Coronary artery (tissue), 2 donors: ENCODE measurements around the gene VAV1.

Experiments used
- DNase-seq: peaks from one replicate; pipeline ENCODE4 v3.0.0-alpha.2; 2017; ENCODE audit warnings: low spot score
- H3K27ac ChIP-seq, 2 donors: fragments of 200-600 bp; sonication (generic); one replicate each; pipeline ENCODE4 v1.5.1; 2016 to 2019
- H3K4me3 ChIP-seq: fragments of 200-600 bp; sonication (generic); 2 replicates; pipeline ENCODE4 v1.5.1; 2016; ENCODE audit warnings: mild to moderate bottlenecking, moderate library complexity
- TF ChIP-seq, protein P1 (sequence below): fragments of 200-600 bp; sonication (generic); IDR thresholded peaks from one replicate; pipeline ENCODE4 v1.5.1; 2019; ENCODE audit warnings: antibody characterized with exemption

The VAV1 gene

DNA sequence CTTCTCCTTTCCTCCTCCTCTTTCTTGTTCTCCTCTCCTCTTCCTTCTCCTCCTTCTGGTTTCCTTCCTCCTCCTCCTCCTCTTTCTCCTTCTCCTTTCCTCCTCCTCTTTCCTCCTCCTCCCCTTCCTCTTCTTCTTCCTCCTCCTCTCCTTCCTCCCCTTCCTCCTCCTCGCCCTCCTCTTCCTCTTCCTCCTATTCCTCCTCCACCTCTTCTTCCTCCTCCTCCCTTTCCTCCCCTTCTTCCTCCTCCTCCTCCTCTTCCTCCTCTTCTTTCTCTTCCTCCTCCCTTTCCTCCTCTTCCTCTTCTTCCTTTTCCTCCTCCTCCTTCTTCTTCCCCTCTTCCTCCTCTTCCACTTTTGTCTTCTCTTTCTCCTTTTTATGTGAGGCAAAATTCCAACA, 59.9 kb downstream of the VAV1 start:
- no peak for DNase-seq

DNA sequence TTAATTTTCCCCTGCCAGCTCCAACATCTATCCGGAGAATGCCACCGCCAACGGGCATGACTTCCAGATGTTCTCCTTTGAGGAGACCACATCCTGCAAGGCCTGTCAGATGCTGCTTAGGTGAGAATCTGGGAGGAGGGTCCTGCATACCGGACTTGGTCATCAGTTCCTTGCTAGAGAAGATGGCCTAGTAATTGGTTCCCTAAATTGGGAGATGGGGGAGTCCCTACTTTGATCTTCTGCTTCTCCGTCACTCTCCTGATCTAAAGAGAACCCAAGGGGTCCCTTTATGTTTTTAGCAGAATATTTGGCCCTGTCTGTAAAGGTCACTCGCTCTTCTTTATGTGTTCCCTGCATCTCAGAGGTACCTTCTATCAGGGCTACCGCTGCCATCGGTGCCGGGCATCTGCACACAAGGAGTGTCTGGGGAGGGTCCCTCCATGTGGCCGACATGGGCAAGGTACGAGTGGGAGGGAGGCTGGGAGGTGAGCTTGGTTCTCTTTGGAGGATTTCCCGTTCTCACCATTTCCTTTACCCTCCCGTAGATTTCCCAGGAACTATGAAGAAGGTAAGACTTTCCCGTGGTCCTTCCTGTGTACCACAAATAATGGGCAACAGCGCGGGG, 60.8 kb downstream of the VAV1 start:
- TF ChIP-seq, protein P1, sequence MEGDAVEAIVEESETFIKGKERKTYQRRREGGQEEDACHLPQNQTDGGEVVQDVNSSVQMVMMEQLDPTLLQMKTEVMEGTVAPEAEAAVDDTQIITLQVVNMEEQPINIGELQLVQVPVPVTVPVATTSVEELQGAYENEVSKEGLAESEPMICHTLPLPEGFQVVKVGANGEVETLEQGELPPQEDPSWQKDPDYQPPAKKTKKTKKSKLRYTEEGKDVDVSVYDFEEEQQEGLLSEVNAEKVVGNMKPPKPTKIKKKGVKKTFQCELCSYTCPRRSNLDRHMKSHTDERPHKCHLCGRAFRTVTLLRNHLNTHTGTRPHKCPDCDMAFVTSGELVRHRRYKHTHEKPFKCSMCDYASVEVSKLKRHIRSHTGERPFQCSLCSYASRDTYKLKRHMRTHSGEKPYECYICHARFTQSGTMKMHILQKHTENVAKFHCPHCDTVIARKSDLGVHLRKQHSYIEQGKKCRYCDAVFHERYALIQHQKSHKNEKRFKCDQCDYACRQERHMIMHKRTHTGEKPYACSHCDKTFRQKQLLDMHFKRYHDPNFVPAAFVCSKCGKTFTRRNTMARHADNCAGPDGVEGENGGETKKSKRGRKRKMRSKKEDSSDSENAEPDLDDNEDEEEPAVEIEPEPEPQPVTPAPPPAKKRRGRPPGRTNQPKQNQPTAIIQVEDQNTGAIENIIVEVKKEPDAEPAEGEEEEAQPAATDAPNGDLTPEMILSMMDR, result no peak
- Histone ChIP-seq H3K27ac (no peak overlapping the region), H3K4me3 (no peak overlapping the region)
- DNase-seq, result no peak

More for the DNA sequence above, 59.9 kb downstream of the VAV1 start:
- TF ChIP-seq, protein P1, result no peak
- Histone ChIP-seq H3K27ac (no peak overlapping the region), H3K4me3 (no peak overlapping the region)

DNA sequence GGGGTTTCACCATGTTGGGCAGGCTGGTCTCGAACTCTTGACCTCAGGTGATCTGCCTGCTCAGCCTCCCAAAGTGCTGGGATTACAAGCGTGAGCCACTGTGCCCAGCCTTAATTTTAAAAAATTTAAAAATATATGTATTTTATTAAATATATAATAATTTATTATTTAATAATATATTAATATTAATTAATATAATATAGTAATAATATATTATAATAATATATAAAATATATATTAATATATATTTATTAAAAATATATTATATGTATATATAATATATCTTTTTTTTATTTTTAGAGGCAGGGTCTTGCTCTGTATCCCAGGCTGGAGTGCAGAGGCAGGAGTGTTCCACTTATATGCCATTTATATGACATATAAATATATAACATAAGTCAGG, 61.9 kb downstream of the VAV1 start:
- no peak overlapping the region for H3K4me3 ChIP-seq
- no peak overlapping the region for H3K27ac ChIP-seq
- DNase-seq, result no peak
- TF ChIP-seq, protein P1, result no peak

DNA sequence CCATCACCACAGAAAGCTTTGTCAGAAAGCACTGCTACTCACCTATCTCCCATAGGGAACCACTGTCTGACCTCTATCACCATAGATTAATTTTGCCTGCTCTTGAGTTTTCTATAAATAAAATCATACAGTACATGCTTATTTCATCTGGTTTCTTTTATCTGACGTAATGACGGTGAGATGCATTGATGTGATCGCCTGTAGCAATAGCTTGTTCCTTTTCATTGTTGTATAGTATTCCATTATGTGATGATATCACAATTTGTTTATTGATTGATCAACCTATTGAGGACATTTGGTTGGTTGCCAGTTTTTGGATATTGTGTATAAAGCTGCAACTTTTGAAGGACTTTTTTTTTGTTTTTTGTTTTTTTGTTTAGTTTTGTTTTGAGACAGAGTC, 63.0 kb downstream of the VAV1 start:
- Histone ChIP-seq H3K4me3 (no peak overlapping the region), H3K27ac (no peak overlapping the region)
- DNase-seq, result no peak
- TF ChIP-seq, protein P1, result no peak

DNA sequence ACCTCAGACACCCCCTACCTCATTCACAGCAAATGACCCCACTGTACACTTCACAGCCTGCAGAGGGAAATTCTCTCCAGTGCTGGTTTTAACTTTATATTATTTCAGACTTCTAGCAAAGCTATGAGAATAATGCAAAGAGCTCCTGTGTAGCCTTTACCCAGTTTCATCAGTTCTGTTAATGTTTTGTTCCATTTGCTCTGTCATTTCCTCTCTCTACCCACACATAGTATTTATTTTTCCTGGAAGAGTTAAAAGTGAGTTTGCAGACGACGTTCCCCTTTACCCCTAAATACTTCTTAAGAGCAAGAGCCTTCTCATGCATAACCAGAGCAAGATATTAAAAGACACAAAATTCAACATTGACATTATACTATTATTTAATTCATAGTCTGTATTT, 65.0 kb downstream of the VAV1 start:
- TF ChIP-seq, protein P1, result no peak
- DNase-seq, result no peak
- H3K27ac ChIP-seq, result no peak overlapping the region
- H3K4me3 ChIP-seq, result no peak overlapping the region

DNA sequence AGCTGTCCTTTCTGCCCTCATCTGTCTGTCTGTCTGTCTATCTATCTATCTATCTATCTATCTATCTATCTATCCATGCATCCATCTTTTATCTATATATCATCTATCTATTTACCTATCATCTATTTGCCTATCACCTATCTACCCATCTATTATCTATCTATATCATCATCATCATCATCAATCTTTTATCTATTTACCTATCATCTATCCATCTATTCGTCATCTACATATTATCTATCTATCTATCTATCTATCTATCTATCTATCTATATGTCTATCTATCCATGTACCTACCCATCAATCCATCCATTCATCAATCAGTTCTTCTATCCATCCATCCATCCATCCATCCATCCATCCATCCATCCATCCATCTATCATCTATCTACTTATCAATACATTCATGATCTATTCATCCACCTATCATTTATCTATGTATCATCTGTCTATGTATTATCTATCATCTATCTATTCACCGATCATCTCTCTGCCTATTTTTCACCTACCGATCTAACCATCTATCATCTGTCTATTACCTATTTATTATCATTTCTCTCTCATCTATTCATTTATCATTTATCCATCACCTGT, 65.7 kb downstream of the VAV1 start:
- Histone ChIP-seq H3K27ac (no peak overlapping the region), H3K4me3 (no peak overlapping the region)
- no peak for DNase-seq
- TF ChIP-seq, protein P1, result no peak
